Stimulated activated CD8-positive, alpha-beta memory T cell treated with anti-CD3 and anti-CD28 coated beads, Interleukin-2, amount 100 ng/mL, for 1 hour (primary cell): ENCODE measurements around the gene NPTX1.

Source experiments
- DNase-seq, 2 donors: peaks; one replicate each; pipeline ENCODE4 v3.0.0-alpha.2; 2020; ENCODE audit warnings: low read depth in 2 of 2

The NPTX1 gene

GRCh38 chr17:80459234-80459633, 17.2 kb downstream of the NPTX1 start:
- no peak for DNase-seq

- DNase-seq = no peak
Observed at GRCh38 chr17:80458016-80458415, 18.4 kb downstream of the NPTX1 start.

- no peak for DNase-seq
Observed at GRCh38 chr17:80457236-80457856, 19.1 kb downstream of the NPTX1 start.

- DNase-seq = no peak
Observed at GRCh38 chr17:80456465-80457235, 19.8 kb downstream of the NPTX1 start.

- DNase-seq = no peak
Observed at GRCh38 chr17:80455784-80456183, 20.6 kb downstream of the NPTX1 start.

GRCh38 chr17:80455336-80455710, 21.1 kb downstream of the NPTX1 start:
- DNase-seq = no peak

GRCh38 chr17:80454557-80455335, 21.7 kb downstream of the NPTX1 start:
- DNase-seq = peak; percentile 92 to 93

GRCh38 chr17:80453998-80454556, 22.3 kb downstream of the NPTX1 start:
- DNase-seq = no peak

- DNase-seq = no peak
Observed at GRCh38 chr17:80453126-80453997, 23.0 kb downstream of the NPTX1 start.

- DNase-seq = no peak
Observed at GRCh38 chr17:80452173-80452915, 24.1 kb downstream of the NPTX1 start.

- DNase-seq = no peak
Observed at GRCh38 chr17:80451104-80451775, 25.2 kb downstream of the NPTX1 start.

GRCh38 chr17:80449930-80450576, 26.4 kb downstream of the NPTX1 start:
- no peak for DNase-seq

GRCh38 chr17:80449194-80449929, 27.0 kb downstream of the NPTX1 start:
- no peak for DNase-seq

GRCh38 chr17:80447790-80448189, 28.6 kb downstream of the NPTX1 start:
- no peak for DNase-seq

- no peak for DNase-seq
Observed at GRCh38 chr17:80446645-80447405, 29.6 kb downstream of the NPTX1 start.

GRCh38 chr17:80445726-80446110, 30.7 kb downstream of the NPTX1 start:
- no peak for DNase-seq

GRCh38 chr17:80445007-80445725, 31.2 kb downstream of the NPTX1 start:
- DNase-seq = no peak

GRCh38 chr17:80444644-80444979, 31.8 kb downstream of the NPTX1 start:
- no peak for DNase-seq
